Measurements from ENCODE around the gene VEGFA. TPM values are rescaled to one million over a fixed set of nuclear protein-coding genes. Genes with fewer than 3 reads are reported as not detected.

Gene VEGFA
- total and polyA plus RNA-seq, 2 of the 8 experiments (the other 6 are each of a cell fraction or from before 2014, with no cell fraction given) = 42.2 to 58.5 TPM

GRCh38 chr6:43780293-43780692 lies 10.3 kb downstream of the VEGFA start:
- no peak overlapping the region for H3K56ac ChIP-seq (replicated peaks; ENCODE audit: insufficient read length, low read depth, low read length)
- H2BK120ac ChIP-seq (replicated peaks; ENCODE audit: low read depth, low read length) = no peak overlapping the region
- H3K27ac ChIP-seq (ENCODE audit: low read depth, low read length) = no peak overlapping the region
- H3K36me3 ChIP-seq (ENCODE audit: control insufficient read depth in 2 of 4, insufficient read depth in 4 of 4, low read length in 3 of 4) = peaks cover 30 to 84% (median 70%) of the 10 kb centered on the region in 4 experiments
- no peak overlapping the region for H3K4ac ChIP-seq (replicated peaks; ENCODE audit: insufficient read length, low read depth, low read length)
- peaks cover 0 to under 1% (median under 1%) of the 10 kb centered on the region in 4 experiments; a peak in 3 of 7 replicates for H3K4me1 ChIP-seq (replicated peaks in 1 of 4; ENCODE audit: control insufficient read depth in 3 of 4, insufficient read depth in 4 of 4, low read length in 3 of 4)
- no peak overlapping the region for H3K9ac ChIP-seq (replicated peaks in 1 of 4; ENCODE audit: extremely low read depth in 1 of 4, low read depth in 3 of 4, low read length in 3 of 4)
- peaks cover 17% of the 10 kb centered on the region for H3K79me1 ChIP-seq (ENCODE audit: low read depth, low read length)
- WGBS, 2 experiments (ENCODE audit: extremely low coverage in 1 of 2, insufficient coverage in 1 of 2, insufficient read length in 1 of 2, insufficient replicate concordance in 2 of 2, low coverage in 1 of 2, low lambda C conversion rate in 2 of 2, missing lambda C conversion rate in 1 of 2) = 92% methylated on average over 12 of the region's 13 CpGs; no CpG with 5 or more reads in 1 of the 2 experiments
- H3K79me2 ChIP-seq (ENCODE audit: control insufficient read depth in 1 of 2, insufficient read depth in 2 of 2, low read length in 2 of 2) = peaks cover 3 to 25% of the 10 kb centered on the region in 2 experiments; a peak in 3 of 4 replicates
- no peaks in the 10 kb centered on the region for H3K23me2 ChIP-seq (ENCODE audit: low read depth, low read length)
- H4K5ac ChIP-seq (ENCODE audit: insufficient read length, low read depth, low read length) = no peak overlapping the region
- H2BK12ac ChIP-seq (ENCODE audit: low read depth, low read length) = no peak overlapping the region
- H3K18ac ChIP-seq (ENCODE audit: extremely low read depth, low read length) = no peak overlapping the region
- FAIRE-seq = no peak
- H4K91ac ChIP-seq (replicated peaks; ENCODE audit: insufficient read length, low read length) = no peak overlapping the region
- H3K27me3 ChIP-seq (replicated peaks in 1 of 4; ENCODE audit: control insufficient read depth in 3 of 4, extremely low read depth in 1 of 4, insufficient read depth in 3 of 4, low read length in 3 of 4) = no peaks in the 10 kb centered on the region
- no peak overlapping the region for H3K4me3 ChIP-seq (ENCODE audit: extremely low read depth in 1 of 4, insufficient read depth in 2 of 4, low read depth in 3 of 4, low read length in 4 of 4)
- ChIA-PET CTCF (ENCODE audit: partially characterized antibody) (no interaction called here), POLR2A (ENCODE audit: partially characterized antibody) (no interaction called here)
- no peak overlapping the region; the same call in 1 of the 2 replicates for H4K8ac ChIP-seq (ENCODE audit: extremely low read depth, insufficient read depth, low read length)
- no peak for DNase-seq (ENCODE audit: low read depth in 1 of 2, low spot score in 2 of 2)
- peaks cover 7 to 22% of the 10 kb centered on the region in 2 experiments for H4K20me1 ChIP-seq (replicated peaks in 1 of 2; ENCODE audit: control insufficient read depth in 1 of 2, insufficient read depth in 2 of 2, low read length in 2 of 2)
- H3K4me2 ChIP-seq (ENCODE audit: insufficient read depth in 1 of 2, low read depth in 2 of 2, low read length in 2 of 2) = no peak overlapping the region
- H2BK20ac ChIP-seq (ENCODE audit: low read length) = no peak overlapping the region
- H2AFZ ChIP-seq (ENCODE audit: low read length) = no peak overlapping the region
- H2AK5ac ChIP-seq (ENCODE audit: low read depth, low read length) = no peak overlapping the region
- H2BK15ac ChIP-seq (ENCODE audit: low read length) = no peak overlapping the region
- no peaks in the 10 kb centered on the region for H3K9me3 ChIP-seq (ENCODE audit: insufficient read depth in 2 of 2, low read depth in 1 of 2, low read length in 1 of 2)
- H3K23ac ChIP-seq (ENCODE audit: insufficient read length) = no peak overlapping the region
- H3K14ac ChIP-seq (ENCODE audit: insufficient read length) = no peak overlapping the region
- no peak overlapping the region for H2BK5ac ChIP-seq (ENCODE audit: low read depth, low read length)
- TF ChIP-seq SIN3A (conservative IDR thresholded peaks at IDR 0.05 in 1 of 2, IDR thresholded peaks at IDR 0.05 in 1 of 2; ENCODE audit: low read depth in 1 of 2, low read length in 2 of 2) = no peak
- no peak for TF ChIP-seq KDM5A (IDR thresholded peaks at IDR 0.05; ENCODE audit: low read length)
- TF ChIP-seq CTCF (IDR thresholded peaks at IDR 0.05; ENCODE audit: control extremely low read depth in 1 of 3, insufficient read depth in 1 of 3, low read depth in 1 of 3, low read length in 3 of 3) = no peak
- no peak for TF ChIP-seq POLR2AphosphoS5 (IDR thresholded peaks at IDR 0.05; ENCODE audit: low read depth, low read length)
- TF ChIP-seq RFX5 (IDR thresholded peaks at IDR 0.05; ENCODE audit: borderline replicate concordance, low read depth, low read length) = no peak
- no peak for TF ChIP-seq SP4 (IDR thresholded peaks at IDR 0.05; ENCODE audit: low read length)
- TF ChIP-seq CHD2 (IDR thresholded peaks at IDR 0.05; ENCODE audit: low read length) = no peak
- TF ChIP-seq BRCA1 (IDR thresholded peaks at IDR 0.05; ENCODE audit: low read depth, low read length) = no peak
- no peak for TF ChIP-seq PHF8 (conservative IDR thresholded peaks at IDR 0.05; ENCODE audit: low read depth, low read length)
- TF ChIP-seq EGR1 (IDR thresholded peaks at IDR 0.05; ENCODE audit: borderline replicate concordance, low read depth, low read length) = no peak
- TF ChIP-seq JUN (IDR thresholded peaks at IDR 0.05; ENCODE audit: low read depth, low read length) = no peak
- TF ChIP-seq BACH1 (IDR thresholded peaks at IDR 0.05; ENCODE audit: low read length) = no peak
- no peak for TF ChIP-seq CBX5 (IDR thresholded peaks at IDR 0.05; ENCODE audit: low read depth, low read length)
